Hematopoietic multipotent progenitor cell treated with erythropoietin and hydrocortisone succinate and interleukin-3 and kit ligand, for 8 days (in vitro differentiated cells): ENCODE data around the gene HUS1B.
"Not testable (repeated sequence)": the region's sequence is repeated elsewhere in the genome, so short reads cannot be mapped to it uniquely, and the experiment has no call there.

Experiments
- DNase-seq: peaks from one replicate; pipeline ENCODE4 v3.0.0-alpha.2; 2015

The HUS1B gene

DNA sequence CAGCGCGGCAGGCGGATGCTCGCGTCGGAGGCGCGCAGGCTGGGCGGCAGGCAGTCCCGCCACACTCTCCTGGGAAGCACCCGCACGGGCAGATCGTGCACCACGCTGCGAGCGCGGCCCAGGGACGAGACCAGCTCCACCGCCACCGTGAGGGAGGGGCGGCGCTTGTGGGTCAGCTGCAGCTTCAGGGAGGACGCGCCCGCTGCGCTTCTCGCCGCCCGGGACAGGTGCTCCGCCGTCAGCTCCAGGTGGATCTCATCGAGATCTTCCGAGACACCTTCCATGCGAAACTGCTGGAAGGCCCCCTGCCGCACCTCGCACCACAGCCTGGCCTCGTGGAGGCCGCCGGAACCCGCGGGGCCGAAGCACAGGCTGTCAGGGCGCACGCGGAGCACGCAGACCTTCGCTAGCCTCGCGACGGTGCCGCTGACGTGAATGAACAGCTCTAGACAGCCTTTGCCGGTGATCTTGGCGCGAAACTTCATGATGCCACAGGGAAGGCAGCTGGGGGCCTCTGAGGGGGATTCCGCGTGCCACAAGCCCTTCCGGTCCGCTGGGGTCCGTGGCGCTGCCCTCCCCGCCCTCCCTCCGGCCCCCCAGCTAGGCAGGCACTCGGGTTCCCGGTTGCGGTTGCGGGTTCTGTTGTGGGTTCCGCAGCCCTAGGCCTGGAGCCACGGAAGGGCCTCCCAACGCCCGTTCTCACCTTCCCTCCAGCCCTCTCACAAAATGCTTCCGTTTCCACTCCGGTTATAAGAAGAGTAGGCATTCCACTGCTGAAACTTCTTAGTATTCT lies at the start of gene HUS1B:
HUS1B (minus strand) TSS at position 641 of the 793 bp plus-strand sequence; CDS start at position 485, 156 bp downstream.
- no peak for DNase-seq

DNA sequence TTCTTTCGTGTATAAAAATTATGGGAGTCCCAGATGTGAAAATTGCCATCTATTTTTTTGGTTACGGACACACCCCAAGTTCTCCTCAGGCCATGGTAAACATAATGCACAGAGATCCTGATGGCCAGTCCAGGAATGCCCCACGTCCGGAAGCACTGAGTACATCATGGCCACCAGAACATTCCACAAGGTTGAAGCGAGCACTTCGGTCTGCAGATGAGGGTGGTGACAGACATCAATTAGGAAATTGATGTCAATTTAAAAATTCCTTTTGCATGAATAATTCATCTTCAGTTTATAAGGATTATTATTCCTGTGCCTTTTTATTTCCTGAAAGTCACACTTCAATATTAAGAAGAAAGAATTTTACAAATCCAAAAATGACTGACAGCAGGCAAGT lies 49.2 kb upstream of the HUS1B start:
- no peak for DNase-seq

DNA sequence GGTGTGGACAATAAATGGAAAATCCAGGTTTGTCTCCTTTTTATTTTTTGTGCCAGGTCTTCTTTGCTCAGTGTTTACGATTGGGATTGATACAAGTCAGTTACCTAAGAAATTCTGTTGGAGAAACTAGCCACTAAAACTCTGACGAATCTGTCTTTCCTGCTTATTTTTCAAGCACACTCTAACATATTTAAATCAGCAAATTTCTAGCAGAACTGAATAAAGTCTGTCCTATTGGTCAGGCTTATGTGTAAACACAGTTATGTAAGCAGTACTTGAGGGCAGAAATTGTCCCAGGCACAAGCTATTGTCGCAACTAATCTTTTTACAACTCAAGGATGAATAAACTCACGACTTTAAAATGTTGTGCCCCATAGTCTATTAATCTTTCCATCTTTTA lies 48.1 kb upstream of the HUS1B start:
- no peak for DNase-seq

DNA sequence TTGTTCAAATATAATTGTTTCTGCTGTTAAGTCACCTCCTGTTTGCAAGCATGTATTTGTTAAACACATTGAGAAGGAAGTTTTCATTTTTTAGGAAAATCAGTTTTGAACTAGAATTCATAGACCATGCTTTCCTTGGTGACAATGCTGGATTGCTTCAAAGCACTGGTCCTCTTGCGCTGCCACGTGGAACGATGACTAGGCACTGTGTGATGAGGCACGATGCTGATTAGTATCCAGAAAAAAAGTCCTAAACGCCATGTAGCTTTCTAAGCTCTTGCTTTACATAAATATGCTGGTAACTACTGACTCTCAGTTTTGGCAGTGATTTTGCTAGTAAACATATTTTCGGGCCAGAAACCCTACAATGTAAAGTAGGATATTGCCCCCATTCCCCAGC lies 47.1 kb upstream of the HUS1B start:
- no peak for DNase-seq

DNA sequence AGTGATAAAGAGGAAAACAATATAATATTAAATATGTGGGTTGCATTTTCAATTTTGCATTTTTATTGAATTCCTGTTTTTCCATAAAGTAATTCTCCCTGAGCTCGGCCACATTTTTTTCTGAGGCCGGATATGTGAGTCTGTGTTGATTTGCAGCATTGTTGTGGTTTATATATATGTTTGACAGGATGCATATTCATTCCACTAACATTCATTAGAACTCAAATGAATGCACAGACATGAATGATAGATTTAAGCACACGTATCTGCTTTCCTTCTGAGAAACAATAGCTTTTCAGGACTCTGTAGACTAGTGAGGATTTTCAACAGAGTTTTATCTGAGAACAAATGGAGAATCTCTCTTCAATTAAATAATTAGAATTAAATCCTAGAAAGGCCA lies 46.7 kb upstream of the HUS1B start:
- DNase-seq = no peak

DNA sequence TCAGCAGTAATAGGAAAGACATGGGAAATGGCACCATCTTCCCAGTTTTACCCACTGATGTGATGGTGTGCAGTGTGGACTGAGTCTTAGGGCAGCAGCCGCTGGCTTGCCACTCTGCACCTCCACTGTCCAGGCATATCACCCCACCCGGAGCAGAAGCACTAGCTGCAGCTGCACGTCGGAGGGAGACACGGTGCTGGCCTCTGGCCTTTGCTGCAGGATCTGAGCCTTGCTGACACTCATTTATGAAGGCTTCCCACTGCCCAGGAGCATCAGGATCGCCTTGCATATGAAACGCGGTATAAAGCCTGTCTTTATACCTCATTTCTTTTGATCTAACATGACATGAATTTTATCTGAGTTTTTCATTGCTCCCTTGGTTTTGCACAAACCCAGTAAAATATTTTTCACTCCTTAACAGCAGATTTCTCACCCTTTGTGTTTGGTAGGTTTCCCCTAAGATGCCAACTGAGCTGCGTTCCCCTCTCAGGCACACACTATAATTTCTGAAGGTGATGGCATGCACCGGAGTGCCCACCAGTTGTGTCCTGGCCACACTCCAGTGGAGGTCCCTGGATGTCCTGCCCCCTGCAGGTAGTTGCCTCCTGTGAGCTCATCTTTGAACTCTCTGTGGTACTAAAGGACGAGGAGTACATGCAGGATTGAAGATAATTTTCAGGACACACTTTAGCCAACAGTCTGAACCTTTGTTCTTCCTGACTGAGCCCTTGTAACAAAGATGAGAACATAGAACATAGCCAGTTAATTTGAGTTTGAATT lies 45.0 kb upstream of the HUS1B start:
- DNase-seq = no peak

DNA sequence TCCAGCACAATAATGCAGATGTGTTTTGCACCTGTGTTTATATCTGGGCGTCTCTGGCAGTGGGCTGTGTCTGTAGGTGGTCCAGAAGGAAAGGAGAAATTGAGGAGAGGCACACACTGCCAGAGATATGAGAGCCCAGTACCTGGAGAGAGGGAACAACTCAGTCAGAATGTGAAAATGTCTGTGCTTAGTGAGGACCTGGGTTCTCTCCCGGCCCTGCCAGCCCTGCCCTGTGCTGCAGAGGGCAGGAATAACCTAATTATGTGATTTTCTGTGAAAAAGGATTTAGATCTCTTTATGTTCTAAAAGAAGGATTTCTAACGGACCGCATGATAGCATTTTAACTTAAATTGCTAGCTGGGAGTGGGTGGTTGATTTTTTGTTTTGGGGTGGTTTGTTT lies 44.3 kb upstream of the HUS1B start:
- DNase-seq = no peak

DNA sequence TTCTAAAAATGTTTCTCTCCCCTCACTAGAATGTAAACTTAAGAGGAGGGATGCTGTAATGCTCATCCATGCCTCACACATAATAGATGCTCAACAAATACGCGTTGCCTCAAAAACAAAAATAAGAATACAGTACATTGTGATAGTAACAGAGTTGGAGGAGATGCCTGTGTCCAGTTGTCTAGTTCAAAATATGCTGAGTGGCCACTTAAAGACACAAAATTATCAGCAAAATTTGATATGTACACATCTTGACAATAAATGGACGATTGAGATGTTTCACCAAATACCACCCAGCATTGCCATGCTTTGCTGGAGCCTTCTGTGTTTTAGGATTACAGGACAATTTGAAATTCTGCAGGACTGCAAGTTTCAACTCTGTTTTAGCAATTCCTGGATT lies 43.6 kb upstream of the HUS1B start:
- DNase-seq = no peak

DNA sequence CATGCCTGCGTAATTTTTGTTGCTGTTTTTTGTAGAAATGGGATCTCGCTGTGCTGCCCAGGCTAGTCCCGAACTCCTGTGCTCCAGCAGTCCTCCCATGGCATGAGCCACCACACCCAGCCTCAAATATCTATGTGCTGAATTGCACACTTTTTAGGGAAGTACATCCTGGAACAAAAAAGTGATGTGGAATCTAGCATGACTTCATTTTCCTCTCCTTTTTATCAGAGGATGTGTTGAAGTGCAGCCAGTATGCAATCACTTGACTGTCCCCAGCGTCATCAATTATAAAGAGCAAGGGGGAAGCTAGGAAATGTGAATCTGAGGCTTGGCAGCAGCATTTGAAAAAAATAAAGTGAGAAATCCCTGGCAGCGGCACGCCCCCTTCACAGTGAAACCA lies 42.4 kb upstream of the HUS1B start:
- no peak for DNase-seq

DNA sequence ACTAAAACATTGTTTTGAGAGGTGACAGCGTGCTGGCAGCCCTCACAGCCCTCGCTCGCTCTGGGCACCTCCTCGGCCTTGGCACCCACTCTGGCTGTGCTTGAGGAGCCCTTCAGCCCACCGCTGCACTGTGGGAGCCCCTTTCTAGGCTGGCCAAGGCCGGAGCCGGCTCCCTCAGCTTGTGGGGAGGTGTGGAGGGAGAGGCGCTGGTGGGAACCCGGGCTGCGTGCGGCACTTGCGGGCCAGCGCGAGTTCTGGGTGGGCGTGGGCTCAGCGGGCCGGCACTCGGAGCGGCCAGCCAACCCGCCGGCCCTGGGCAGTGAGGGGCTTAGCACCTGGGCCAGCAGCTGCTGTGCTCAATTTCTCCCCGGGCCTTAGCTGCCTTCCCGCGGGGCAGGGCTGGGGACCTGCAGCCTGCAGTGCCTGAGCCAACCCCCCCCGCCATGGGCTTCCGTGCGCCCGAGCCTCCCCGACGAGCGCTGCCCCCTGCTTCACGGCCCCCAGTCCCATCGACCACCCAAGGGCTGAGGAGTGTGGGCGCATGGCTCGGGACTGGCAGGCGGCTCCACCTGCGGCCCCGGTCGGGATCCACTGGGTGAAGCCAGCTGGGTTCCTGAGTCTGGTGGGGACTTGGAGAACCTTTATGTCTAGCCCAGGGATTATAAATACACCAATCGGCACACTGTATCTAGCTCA lies 37.7 kb upstream of the HUS1B start:
- DNase-seq = not testable (repeated sequence)

DNA sequence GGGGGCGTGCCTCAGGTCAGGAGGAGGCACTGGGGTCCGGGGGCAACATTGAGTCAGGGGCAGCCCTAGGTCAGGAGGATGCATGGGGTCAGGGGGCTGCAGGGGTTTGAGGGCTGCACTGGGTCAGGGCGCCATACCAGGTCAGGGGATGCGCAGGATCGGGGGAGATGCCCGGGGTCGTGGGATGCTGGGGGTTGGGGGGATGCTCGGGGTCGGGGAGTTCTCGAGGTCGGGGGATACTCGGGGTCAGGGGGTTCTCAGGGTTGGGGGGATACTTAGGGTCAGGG lies 36.8 kb upstream of the HUS1B start:
- DNase-seq = no peak

DNA sequence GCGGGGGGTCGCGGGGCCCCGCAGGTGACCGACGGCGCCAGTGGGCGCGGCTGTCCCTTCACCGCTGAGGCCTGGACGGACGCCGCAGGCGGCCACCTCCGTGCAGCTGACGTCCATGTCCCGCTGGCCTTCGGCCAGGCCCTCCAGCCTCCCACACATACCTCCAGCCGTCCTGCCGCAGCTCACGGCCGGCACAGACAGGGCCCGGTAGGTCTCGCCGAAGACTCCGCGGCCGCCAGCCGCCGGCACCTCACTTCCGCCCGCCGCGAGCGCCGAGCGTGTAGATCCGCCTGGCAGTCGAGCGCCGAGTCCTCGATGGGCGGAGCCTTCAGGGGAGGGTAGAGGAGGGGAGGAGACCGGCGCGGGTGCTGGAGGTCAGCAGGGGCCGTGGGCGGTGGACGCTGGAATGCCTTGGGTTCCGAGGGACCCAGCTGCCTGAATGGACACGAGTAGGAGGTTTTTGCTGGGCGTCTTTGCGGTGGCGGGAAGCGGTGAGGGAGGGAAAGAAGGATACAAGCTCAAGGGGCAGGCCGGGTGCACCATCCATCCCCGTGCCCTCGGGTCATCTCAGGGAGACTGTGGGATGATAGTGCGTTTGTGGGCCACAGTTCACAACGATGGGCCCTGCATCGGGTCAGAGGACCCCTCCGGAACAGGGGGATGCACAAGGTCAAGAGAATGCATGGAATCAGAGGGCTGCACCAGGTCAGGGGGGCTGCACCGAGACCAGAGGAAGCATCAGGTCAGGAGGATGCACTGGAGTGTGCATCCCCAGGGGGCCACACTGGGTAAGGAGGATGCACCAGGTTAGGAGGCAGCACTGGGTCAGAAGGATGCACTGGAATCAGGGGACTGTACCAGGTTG lies 36.2 kb upstream of the HUS1B start, which contains the start of gene EXOC2:
EXOC2 (minus strand) TSS at position 282 of the 865 bp plus-strand sequence. CDS start 55,321 bp downstream, outside the sequence.
- peak; percentile 85 for DNase-seq

DNA sequence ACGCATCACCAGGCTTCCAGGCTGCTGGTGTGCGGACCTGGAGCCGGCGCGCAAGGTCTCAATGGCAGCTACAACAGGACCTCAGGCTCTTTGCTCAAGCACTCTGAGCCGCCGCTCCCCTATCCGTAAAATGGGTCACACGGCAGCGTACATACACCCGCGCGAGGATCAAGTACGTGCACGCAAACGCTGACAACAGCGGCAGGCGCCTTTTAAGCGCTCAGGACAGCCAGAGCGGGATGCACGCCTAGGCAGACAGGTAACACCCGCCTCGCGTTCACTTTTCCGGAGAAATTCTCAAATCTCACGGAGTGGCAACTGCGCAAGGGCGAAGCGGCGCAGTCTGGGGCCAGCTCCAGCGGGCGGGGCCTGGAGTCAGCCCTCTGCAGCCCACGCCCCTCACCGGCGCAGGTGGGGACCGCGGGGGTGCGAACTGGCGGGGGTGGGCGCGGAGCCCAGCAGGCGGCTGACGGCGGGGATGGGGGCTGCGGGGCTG lies 35.5 kb upstream of the HUS1B start:
- peak; percentile 70 for DNase-seq

DNA sequence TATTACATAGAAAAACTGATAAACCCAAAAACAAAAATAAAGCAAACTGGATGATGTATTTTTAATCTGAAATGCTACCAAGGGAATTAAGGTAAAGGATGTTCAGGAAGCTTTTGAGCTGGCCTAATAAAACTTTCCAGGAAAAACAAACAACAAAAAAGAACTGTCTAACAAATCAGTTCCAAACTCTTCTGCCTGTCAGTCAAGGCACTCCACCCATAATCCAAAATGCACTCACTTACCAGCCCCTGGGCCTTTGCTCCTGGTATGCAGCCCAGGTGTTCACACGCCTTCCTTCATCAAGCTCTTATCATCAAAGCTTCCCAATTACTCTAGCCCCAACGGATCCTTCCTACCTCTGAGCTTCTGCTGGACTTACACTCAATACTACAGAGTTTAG lies 32.3 kb upstream of the HUS1B start:
- DNase-seq = no peak

DNA sequence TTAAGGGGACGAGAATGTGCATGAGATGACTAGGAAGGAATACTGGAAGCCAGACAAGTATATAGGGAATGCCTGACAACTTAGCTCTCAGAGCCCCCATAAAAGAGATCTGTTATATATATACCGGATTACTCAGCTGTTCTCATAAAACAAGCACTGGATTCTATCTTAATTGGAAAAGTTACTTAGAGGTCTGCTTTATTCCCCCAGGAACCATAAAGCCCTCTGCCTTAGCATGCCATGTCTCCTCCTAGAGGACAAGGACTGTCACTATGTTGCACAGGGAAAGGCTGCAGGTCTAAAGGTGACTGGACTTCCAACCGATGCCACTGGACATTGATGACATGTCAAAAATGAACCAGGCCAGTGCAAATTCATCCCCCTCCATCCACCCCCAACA lies 29.6 kb upstream of the HUS1B start:
- DNase-seq = no peak

DNA sequence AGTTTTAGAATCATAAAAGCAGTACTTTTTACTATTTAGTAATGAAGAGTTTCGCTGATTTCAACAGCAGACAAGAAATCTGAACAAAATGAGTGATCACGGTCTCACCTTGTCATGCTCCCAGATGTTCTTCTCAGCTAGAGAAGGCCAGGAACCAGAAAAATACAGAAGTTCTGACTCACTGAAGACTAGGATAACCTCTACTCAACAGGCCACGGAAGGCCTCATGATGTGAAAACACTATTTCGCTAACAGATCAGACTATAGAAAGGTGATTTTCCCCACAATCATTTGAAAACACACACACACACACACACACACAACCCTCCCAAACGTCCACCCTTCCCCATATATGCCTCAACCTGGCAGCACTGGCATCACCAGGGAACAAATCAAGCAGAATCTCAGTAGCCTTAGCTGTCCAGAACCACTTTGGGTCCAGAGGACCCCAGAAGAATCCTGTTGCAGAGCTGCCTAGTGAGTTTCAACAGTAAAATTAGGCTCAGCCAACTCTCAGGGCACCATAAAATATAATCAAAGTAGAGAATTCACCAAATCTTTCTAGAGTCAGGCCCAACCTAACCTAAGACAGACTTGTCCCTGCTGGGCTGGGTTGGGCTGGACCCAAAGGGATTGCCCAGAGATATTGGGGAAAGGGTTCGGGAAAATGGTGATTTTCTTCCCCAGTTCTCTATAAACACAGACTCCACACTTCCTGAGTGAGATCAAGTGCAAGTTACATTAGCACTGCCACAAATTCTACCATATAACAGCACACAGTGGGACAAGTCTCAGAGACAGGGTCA lies 28.1 kb upstream of the HUS1B start:
- no peak for DNase-seq

DNA sequence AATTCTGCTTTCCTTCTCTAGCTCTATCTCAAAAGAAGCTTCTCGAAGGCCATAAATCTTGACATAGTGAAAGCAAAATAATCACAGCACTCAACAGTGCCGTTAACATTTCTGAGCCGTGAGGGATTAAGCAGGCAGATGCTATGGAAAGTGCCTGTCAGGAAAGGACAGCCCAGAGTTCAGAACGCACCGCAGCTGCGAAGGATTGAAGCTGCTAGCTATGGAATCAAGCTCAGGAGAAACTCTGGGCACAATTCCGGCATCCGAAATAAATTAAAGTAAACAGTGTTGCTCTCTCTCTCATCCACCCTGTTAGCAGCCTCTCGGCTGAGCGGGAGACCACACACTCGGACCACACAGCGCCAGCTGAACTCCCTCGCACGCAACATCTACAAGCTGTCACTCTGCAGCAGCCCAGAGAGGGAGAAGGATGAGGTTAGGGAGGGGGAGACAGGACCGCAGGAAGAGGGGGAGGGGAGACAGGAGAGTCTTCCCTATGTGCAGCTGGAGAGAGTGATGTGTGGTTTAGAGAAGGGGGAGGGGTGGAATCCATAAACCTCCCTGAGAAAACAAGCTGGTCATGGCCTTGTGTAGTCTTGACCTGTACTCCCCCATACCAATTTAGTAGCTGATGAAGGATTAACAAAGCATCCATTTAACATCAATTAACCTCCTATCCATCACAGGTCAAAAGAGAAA lies 27.0 kb upstream of the HUS1B start:
- peak; percentile 23 for DNase-seq

DNA sequence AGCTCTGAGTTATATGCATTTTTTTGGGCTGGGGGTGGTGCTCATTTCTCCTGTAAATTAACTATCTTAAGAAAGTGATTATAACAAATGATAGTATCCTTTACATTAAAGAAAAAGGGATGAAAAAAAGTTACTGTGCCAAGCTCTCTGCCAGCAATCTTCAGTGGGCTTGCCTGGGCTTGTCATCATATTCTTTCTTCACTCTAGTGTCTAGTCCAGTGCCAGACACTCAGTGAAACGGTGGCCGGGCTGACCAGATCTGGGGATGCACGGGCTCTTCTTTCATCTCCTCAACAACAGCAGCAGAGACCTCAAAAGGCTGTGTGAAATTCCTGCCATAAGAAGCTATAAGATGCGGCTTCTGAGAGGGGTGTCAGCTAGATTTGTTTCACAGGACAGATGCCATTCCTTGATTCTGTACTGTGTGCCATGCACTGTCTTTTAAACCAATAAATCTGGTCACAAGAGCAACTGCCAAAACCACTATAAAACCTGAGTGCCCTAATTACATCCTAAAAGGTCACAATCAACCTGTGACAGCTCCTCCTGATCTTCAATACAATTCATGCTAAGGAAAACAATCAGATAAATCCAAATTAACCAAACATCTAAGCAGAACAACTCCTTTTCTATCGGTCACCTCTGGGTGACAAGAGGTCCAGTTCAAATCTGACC lies 23.9 kb upstream of the HUS1B start:
- DNase-seq = no peak

DNA sequence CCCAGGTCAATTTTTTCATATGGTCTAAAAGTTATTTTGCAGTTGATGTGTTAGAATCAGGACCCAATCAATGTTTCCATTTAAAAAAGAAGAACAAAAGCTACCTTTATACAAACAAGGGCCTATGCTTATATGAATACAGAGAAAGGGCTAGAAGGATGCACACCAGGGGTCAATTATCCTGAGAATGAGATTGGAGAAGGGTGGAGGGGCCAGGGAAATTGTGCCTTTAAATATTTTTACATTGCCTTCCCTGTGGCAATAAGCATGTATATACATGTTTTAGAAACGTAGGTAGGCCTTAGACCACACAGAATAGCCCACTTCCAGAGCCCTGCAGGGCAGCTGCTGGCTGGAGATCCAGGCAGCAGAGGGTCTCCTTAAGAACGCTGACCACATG lies 23.4 kb upstream of the HUS1B start:
- DNase-seq = no peak

DNA sequence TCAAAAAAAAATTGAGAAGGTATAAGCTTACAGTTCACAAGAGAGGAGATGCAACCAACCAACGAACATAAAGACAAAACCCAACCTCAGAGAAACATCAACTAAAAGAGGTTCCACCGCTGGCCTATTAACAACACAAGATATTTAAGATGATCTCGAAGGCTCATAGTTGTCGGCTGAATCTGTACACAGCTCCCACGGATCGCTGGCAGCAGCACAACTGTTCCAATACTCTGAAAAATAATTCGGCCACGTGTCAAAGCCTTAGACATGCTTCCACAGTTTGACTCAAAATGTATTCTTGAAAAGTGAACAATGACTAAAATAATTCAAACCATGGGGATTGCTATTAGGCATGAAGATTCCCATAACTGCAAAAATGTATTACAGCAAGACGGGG lies 22.4 kb upstream of the HUS1B start:
- no peak for DNase-seq

DNA sequence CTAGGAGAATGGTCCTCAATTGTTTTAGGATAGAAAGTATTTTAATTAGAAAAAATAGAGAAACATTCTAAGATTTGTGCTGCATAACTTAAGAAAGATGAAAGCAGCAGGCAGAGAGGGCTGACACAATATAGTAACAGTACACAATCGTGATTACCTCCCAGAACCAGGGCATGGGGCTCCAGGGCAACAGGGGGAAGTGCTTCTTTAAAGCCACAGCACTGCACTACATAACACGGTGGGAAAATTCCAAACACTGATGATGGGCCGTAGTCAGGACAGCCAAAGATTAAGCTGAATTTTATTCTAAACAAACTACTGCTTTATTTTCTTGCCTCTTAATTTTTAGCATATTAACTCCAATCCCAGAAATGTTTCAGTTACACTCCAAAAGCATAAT lies 21.6 kb upstream of the HUS1B start:
- DNase-seq = no peak
